GM12865 (cell line): Measurements from ENCODE around the gene C9orf43.
"Not testable (repeated sequence)": the region's sequence is repeated elsewhere in the genome, so short reads cannot be mapped to it uniquely, and the experiment has no call there.

Experiments
- DNase-seq: peaks from one replicate; pipeline ENCODE4 v3.0.0; 2010; ENCODE audit warnings: low read depth
- H3K4me3 ChIP-seq: 2 replicates; pipeline ENCODE4 v1.5.1; 2011; ENCODE audit warnings: mild to moderate bottlenecking, low read depth, low read length, control low read depth
- CTCF ChIP-seq: IDR thresholded peaks from 2 replicates; pipeline ENCODE4 v1.5.1; 2011; ENCODE audit warnings: low read length, control low read depth, low read depth, inconsistent platforms; ENCODE audit not compliant: insufficient read depth; ENCODE audit errors: missing control alignments

C9orf43 gene

GRCh38 chr9:113436728-113437515, 26.4 kb downstream of the C9orf43 start:
- no peak overlapping the region for H3K4me3 ChIP-seq
- no peak for DNase-seq

GRCh38 chr9:113437716-113438115, 27.2 kb downstream of the C9orf43 start:
- DNase-seq, H3K4me3 ChIP-seq: not testable (repeated sequence)

More at GRCh38 chr9:113436728-113437515, 26.4 kb downstream of the C9orf43 start:
- TF ChIP-seq CTCF: no peak

- no peak for DNase-seq
- no peak for TF ChIP-seq CTCF
- H3K4me3 ChIP-seq: no peak overlapping the region
Observed at GRCh38 chr9:113444736-113445135, 34.2 kb downstream of the C9orf43 start.

- no peak overlapping the region for H3K4me3 ChIP-seq
- peak; percentile 49 for DNase-seq
- TF ChIP-seq CTCF: peak; percentile 37
Observed at GRCh38 chr9:113446323-113446740, 35.8 kb downstream of the C9orf43 start.

GRCh38 chr9:113449376-113449775, 38.8 kb downstream of the C9orf43 start:
- no peak for DNase-seq
- TF ChIP-seq CTCF: no peak

GRCh38 chr9:113452113-113452605, 41.6 kb downstream of the C9orf43 start:
- TF ChIP-seq CTCF: no peak
- H3K4me3 ChIP-seq: no peak overlapping the region
- DNase-seq: no peak

More at GRCh38 chr9:113449376-113449775, 38.8 kb downstream of the C9orf43 start:
- no peak overlapping the region for H3K4me3 ChIP-seq

- TF ChIP-seq CTCF: no peak
- DNase-seq: peak; percentile 34
- no peak overlapping the region for H3K4me3 ChIP-seq
Observed at GRCh38 chr9:113454914-113455761, 44.6 kb downstream of the C9orf43 start.
